ELR (cell line): ENCODE data around the gene ASB18.

Source experiments
- DNase-seq: peaks from one replicate; pipeline ENCODE4 v3.0.0-alpha.2; 2015; ENCODE audit warnings: low read depth

Gene ASB18

DNA sequence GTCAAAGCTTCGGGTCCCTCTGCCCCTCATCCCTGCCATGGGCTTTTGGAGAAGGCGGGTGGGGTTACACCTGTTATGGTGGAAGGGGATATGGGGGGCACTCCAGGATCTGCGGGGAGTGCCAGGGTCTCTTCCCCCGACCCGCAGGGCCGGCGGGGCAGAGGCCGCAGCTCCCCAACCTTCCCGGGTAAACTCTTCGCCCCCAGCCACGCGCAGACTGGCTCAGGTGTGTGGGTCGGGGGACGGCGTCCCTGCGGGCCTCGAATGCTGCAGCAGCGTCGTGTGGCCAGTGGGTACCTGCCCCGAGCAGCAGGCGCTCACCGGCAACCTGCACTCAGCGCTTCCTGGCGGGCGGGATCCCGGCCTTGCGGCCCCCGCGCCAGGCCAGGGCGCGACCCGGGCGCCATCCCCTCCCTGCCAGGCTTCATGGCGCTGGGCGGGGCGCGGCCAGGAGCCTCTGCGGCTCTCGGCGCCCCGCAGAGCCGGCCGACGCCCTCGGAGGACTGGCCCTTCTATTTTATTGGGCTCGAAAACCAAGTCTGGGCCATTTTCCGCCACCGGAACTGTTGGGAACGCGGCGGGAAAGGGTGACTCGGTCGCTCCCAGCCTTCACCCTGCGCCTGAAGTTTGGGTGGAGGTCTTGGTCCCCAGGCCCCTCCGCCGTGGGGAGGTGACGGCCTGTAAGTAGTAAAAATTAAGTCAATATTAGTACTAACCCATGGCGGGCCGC, 100.6 kb downstream of the ASB18 start:
- DNase-seq = no peak

DNA sequence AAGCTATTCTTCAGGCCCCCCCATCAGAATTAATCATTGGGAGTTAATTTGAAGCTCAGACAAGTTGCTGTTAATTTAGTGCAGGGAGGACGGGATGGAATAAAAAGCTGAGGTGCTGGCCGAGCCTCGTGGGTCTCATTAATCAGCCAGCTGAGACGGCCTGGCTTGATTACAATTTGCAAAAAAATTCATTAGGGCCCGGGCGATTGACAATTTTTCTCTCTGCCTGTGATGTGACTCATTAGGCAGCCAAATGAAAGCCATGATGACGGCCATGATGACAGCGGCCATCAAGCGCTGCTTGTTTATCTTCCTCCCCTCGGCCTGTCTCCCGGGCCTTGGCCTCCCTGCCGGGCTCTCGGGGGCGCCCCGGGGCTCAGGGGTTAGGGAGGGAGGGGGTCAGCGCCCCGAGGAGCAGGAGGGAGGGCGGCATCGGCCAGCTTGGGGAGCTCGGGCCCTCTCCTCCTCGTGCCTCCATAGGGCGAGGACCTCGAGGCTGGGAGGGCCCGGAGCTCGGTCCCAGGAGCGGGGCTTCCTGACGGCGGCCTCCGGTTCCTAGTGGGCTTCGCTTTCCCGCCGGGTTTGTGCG, 101.2 kb downstream of the ASB18 start:
- DNase-seq = no peak

DNA sequence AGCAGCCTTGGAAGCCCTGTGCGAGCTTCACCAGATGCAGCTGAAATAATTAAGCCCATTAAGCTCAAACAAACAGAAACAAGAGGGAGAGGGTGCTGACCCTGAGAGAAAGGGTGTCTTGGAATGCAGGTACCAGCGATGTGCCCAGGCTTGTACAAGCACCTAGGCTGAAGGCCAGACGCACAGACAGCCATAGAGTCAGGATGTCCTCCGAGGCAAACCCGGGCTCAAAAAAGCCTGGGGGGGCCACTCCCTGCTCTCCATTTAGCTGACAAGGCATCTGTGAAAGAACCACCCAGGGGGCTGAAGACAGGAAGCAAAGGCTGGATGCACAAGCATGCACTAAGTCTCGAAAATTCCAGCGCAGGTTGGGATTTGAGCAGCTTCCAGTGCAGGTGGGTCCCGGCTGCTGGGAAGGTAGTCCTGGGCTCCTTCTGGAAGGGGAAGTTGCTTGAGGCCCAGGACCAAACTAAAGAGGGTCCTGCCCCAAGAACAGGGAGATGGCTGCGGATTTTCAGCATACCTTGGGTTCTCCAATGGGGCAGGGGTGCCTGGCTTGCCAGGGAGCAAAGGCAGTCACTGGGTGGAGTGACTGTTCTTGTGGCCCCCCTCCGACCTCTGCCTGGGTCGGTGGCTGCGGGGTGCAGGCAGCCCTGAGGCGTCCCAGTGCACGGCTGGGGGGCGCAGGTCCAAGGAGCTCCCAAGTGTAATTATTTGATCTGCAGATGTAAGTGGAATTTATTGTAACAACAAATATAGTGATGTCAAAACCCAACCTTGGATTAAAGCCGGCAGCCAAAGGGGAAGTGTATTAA, 102.0 kb downstream of the ASB18 start:
- no peak for DNase-seq

DNA sequence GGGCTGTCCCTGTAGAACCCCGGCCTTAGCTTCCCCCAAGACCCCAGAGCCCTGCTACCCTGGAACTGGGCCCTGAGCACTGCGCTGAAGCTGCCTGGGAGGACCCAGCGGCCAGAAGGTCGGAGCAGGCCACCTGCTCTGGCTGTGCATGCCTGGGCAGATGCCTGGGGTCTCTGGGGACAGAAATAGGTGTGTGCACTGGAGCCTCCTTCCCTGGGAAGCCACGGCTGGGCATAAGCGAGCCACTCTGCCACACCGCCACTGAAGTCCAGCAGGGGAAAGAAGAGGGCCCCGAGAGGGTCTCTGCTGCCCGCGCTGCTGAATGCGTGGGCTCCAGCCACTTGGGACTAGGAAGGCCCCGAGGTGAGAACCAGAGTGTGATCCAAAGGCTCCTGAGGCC, 102.7 kb downstream of the ASB18 start:
- no peak for DNase-seq

DNA sequence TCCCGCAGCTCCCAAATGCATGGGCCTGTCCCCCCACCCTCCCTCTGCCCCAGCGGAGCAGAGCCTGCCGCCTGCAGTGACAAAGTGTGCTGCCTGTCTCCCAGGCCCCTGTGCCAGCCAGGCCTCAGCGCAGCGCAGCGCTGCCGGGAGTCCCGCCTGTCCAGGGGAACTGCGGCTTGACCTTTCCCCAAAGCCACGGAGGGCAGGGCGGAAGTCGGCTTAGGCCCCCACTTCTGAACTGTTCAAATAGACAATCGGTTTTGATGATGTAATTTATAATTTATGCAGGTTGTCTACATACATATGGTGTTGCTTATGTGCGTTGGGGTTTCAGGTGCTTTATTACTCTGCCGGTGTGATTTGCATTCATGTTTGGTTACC, 103.1 kb downstream of the ASB18 start:
- DNase-seq = no peak

DNA sequence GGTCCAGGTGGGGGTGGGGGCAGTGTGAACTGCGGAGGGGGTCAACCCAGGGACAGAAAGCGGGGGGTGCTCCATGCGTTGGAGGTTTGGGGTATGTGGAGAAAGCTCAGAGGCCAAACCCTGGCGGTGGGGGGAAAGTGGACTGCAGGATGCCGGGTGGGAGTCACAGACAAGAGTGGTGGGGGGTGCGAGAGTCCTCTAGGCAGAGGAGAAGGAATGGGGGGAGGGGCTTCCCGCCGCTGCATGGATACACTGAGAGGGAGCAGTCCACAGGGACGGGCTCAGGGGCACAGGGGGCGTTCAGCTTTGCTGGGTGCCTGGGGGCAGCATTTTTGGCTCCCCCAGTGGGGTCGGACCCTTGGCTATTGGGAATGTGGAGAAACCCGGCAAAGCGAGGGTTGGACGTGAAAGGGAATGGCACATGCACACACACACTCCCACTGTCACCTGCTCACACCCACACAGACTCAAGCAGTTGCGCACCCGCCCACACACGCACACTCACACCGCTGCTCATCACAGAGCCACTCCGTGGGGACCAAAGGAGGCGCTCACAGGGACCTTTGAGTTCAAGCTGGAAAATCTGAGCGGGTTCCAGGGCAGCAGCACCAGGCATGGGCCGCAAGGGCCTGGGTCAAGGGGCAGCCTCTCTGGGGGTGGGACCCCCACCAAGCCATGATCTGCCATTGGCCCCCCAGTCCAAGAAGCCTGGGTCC, 103.7 kb downstream of the ASB18 start:
- no peak for DNase-seq

DNA sequence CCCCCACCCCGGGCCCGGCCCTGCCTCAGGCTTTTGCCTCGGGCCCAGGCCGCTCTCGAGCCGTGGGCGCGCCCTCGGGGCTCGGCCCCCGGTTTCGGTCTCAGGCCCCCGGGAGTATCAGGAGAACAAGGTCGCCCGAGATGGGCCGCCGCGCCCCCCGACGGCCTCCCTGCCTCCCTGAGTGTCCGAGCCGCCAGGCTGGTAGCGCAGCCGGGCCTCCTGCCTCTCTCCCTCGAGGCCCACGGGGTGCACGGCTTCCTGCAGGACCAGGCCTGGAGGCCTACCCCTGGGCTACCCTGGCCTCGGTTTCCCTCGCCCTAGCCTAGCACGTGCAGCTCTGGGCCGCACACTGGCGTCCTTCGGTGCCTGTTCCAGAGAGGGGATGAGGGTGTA, 104.4 kb downstream of the ASB18 start:
- no peak for DNase-seq

DNA sequence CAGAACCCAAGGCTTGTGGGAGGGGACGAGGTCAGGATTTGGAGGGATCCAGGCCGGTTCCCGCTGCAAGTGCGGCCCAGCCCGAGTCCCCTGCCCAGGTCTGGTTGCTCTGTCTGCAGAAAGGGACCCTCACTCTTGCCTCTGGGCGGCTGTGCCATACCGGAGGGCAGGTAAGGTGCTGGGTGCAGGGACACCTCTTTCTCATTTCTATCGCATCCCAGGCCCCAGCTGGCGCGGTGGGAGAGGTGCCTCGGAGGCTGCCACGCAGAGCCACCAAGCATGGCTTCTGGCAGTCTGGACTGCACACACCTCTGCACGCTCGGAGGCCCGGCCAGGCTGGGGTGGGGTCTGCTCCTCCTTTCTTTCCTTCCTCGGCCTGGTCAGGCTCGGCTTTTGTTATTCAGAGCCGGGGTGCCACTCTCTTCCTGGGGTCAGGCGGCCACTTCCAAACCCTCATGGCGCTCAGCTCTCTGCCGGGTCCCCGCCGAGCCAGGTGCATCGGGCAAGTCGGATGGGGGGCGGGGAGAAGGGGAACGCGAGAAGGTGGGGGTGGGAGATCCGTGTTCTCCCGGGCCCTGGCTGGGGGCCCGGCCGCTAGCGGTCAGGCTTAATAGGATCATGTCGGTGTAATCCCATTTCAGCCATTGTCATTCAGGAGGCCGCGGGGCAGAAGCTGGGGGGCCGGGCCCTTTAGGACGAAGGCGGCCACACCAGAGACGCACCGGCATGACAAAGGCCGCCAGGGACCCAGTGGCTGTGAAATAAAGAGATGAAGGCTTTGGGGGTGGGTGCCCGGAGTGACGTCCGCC, 105.0 kb downstream of the ASB18 start:
- no peak for DNase-seq

DNA sequence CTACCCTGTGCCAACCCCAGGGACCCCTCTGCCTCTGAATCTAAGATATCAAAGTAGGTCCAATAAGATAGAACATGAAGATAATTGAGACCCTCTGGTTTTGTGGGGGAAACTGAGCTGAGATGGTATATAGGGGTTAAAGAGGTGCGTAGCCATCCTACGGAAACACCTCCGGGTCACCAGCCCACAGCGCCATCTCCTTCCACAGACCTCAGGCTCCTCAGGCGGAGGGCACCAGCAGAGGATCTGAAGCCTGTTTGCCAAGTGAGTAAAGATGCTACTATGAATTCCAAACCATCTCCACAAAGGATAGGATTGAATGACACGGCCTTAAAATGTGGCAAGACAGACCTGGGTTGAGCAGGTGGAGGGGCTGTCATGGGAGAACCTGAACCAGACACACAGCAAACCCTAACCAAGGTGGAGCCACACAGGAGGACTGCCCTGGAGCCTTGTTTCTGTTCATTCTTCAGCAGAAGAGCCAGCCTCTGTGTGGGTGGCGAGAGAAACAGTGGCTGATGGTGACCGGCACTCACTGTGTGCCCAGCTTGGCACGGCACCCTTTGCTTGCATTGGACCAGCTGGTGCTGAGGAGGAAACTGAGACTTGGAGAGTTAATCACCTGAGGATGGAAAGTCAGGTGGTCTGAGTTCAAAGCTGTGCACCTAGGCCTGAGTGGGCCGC, 106.2 kb downstream of the ASB18 start:
- no peak for DNase-seq

DNA sequence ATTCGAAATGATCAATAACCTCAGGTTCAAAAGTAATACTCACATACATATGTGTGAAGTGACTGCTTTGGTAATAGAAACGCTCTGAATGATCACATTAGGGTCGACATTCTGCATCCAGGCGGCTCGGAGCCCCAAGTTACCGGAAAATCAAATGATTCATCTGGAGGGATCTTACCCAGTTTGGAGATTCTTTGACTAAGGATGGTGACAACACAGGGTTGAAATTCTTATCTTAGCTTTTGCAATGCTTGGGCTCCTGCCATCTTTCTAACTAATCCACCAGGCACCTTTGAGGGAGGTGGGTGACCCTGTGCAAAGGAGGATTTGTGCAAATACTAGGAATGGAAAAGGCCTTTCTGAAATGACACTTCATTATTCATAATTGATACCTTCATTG, 106.8 kb downstream of the ASB18 start:
- DNase-seq = no peak

DNA sequence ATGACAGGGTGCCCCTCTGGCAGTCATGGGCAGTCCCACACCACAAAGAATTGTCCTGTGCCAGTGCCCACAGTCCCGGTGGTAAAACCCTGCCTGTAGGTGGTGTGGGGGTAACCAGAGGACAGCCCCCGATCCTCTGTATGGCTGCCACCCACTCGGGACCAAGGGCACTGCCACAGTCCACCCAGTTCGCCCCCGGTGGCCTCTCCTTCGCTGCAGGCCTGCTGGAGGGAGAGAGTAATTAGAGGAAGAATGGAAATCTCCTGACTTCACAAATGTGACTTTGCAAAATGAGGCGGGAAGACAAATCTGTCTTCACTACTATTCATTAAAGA, 107.4 kb downstream of the ASB18 start:
- DNase-seq = no peak

DNA sequence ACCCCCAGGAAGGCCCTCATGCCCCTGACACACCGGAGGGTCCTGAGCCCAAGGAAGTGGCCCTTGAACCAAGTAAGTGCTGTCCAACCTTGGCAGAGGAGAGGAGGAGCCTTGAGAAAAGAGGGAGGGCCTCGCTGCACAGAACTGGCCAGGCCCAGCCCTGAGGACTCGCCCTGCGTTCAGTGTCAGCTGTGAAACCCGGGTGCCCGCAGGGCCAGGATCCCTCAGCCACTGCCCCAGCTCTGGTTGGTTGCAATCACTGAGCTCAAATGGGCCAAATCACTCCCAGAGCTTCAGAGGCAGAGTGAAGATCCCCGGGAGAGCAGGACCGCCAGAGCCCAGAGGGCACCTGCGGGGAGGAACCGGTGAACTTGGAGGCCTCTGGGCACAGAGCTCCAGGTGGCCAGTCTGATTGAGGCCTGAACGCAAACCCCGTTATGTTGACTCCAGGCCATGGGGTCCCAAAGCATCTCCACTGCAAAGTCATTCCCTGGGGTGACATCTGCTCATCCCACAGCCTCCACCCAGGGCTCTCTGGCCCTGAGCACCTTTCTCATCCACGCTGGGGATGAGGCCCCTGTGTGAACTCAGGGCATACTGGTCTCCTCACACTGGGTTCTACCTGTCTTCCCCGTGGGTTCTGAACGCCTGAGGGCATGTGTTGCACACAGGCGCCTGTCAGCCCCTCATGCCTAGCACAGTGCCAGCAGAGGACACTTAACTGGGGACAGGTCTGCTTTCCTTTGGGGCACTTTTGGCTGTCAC, 107.9 kb downstream of the ASB18 start:
- no peak for DNase-seq

DNA sequence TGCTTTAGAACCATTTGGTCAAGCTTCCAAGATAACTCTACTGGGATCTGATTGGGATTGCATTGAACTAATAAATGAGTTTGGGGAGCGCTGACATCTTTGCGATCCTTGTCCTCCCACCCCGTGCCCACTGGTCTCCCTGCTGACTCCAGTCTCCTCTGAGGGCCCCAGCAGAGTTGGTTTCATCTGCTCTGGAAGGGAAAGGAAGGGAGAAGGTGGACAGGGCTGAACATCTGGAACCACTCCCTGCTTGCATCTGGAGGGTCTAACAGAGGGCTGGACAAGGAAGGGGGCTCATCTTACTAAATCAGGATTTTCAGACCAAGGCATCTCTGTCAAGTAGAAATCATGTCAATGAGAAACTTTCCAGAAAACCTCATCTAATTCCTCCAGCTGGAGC, 108.8 kb downstream of the ASB18 start:
- no peak for DNase-seq

DNA sequence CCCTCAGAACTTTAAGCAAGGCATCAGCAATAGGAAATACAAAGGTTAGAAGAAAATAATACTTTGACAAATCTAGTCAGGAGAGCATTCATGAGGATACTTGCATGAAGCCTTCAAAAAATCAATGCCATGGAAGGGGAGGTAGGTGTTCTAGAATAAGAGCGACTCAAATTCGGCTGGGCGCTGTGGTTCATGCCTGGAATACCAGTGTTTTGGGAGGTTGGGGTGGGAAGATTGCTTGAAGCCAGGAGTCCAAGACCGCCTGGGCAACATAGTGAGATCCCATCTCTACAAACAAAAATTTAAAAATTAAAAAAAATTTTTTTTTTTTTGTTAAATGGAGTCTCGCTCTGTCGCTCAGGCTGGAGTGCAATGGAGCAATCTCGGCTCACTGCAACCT, 117.8 kb downstream of the ASB18 start:
- DNase-seq = no peak

DNA sequence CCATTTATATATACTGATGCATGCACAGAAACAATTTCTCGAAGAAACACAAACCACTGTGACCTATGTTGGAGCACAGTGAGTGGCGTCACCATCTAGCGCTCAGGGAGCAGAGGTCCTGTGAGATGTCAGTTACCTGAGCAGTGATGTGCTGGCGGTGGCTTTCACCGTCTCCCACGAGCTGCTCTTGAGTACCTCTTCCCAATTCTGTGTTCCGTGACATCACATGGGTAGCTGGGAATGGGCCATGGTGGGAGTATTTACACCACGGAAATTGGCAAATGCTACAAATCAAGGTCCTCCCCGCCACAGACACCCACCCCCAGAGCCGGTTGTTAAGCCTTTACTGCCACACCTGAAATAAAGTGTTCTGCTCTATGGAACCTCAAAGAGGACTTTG, 120.4 kb downstream of the ASB18 start:
- DNase-seq = no peak
